Choroid plexus epithelial cell (primary cell): ENCODE results near the gene AJM1.
A peak's percentile ranks its signal among the peaks of the same experiment; 100 is the strongest.
"Not testable (repeated sequence)": the region's sequence is repeated elsewhere in the genome, so short reads cannot be mapped to it uniquely, and the experiment has no call there.

ENCODE experiments used
- DNase-seq: peaks from one replicate; pipeline ENCODE4 v3.0.0-alpha.2; 2010; ENCODE audit warnings: low read depth
- H3K4me3 ChIP-seq: 2 replicates; pipeline ENCODE4 v1.5.1; 2011; ENCODE audit warnings: low read depth, mild to moderate bottlenecking, control low read depth, low read length, moderate library complexity
- CTCF ChIP-seq: conservative IDR thresholded peaks from 2 replicates; pipeline ENCODE4 v1.5.1; 2011; ENCODE audit warnings: low read depth, mild to moderate bottlenecking, control low read depth, inconsistent platforms, low read length, moderate library complexity

Gene AJM1

GRCh38 chr9:136799079-136799853, 43.0 kb upstream of the AJM1 start:
- no peak for DNase-seq
- no peak overlapping the region for H3K4me3 ChIP-seq
- no peak for TF ChIP-seq CTCF

GRCh38 chr9:136799854-136800657, 42.2 kb upstream of the AJM1 start:
- TF ChIP-seq CTCF, result no peak
- peak; percentile 62 for DNase-seq
- H3K4me3 ChIP-seq, result no peak overlapping the region

- DNase-seq, result no peak
- TF ChIP-seq CTCF, result no peak
- no peak overlapping the region for H3K4me3 ChIP-seq
These were observed 40.0 kb upstream of the AJM1 start for GRCh38 chr9:136802321-136802720.

GRCh38 chr9:136803009-136803550, 39.2 kb upstream of the AJM1 start:
- DNase-seq, H3K4me3 ChIP-seq: not testable (repeated sequence)

GRCh38 chr9:136803551-136804508, 38.4 kb upstream of the AJM1 start:
- no peak overlapping the region for H3K4me3 ChIP-seq
- no peak for TF ChIP-seq CTCF

DNA sequence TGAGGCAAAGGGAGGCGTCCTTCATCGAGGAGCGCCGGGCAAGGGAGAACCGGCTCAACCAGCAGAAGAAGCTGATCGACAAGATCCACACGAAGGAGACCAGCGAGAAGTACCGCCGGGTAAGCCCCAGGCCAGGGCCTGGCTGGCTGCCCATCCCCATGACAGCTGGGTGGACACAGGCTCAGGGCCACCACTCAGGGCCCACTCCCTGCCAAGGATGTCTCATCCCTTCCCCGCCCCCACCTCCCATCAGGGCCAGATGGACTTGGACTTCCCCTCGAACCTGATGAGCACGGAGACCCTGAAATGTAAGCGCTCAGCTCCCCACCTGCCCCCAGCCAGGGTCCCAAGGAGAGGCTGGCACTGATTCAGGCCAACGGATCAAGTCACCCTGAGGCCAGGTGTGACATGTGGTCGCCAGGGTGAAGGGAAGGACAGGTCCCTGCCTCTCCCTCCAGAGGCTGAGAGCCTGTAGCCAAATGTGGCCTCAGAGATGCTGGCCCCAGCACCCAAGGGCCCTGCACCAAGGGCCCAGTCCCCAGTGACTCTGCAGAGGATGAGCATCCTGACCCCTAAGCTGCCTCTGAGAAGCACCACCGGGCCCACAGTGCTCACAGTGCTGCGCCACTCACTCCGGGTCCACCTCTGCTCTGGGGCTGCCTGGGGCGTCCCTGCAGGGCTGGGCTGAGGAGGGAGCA, 37.6 kb upstream of the AJM1 start:
- H3K4me3 ChIP-seq, result no peak overlapping the region
- no peak for TF ChIP-seq CTCF
- no peak for DNase-seq

More at GRCh38 chr9:136803551-136804508, 38.4 kb upstream of the AJM1 start:
- DNase-seq, result no peak
